Fibroblast of lung (primary cell): Measurements from ENCODE around the gene ZFPL1. TPM values are rescaled to one million over a fixed set of nuclear protein-coding genes. Genes with fewer than 3 reads are reported as not detected.

Experiments
- DNase-seq, 2 donors: peaks; one replicate each; pipeline versions ENCODE4 v3.0.0 to v3.0.0-alpha.2; 2010; ENCODE audit warnings: low read depth in 2 of 2
- H2AFZ ChIP-seq: 2 replicates; pipeline ENCODE4 v1.5.1; 2012; ENCODE audit warnings: low read length, control low read depth, inconsistent platforms
- H3K27ac ChIP-seq: 2 replicates; pipeline ENCODE4 v1.5.1; 2011; ENCODE audit warnings: low read length, control low read depth; ENCODE audit not compliant: insufficient read depth
- H3K27me3 ChIP-seq: 2 replicates; pipeline ENCODE4 v1.5.1; 2011; ENCODE audit warnings: mild to moderate bottlenecking, low read length; ENCODE audit not compliant: control insufficient read depth, insufficient read depth
- H3K36me3 ChIP-seq: 2 replicates; pipeline ENCODE4 v1.5.1; 2011; ENCODE audit warnings: low read length; ENCODE audit not compliant: control insufficient read depth, insufficient read depth
- H3K4me1 ChIP-seq: 2 replicates; pipeline ENCODE4 v1.5.1; 2011; ENCODE audit warnings: low read length; ENCODE audit not compliant: control insufficient read depth, insufficient read depth; ENCODE audit errors: extremely low read depth
- H3K4me2 ChIP-seq: 2 replicates; pipeline ENCODE4 v1.5.1; 2011; ENCODE audit warnings: low read length, control low read depth; ENCODE audit not compliant: insufficient read depth; ENCODE audit errors: extremely low read depth
- H3K4me3 ChIP-seq, 4 experiments: fragments of 200-600 bp in 1 of 4; sonication (generic) in 1 of 4; replicated peaks in 1 of 4; 2 replicates each; pipeline ENCODE4 v1.5.1; 2011 to 2016; ENCODE audit warnings: low read length in 4 of 4, low read depth in 3 of 4, mild to moderate bottlenecking in 3 of 4, control low read depth in 2 of 4, inconsistent platforms in 1 of 4, mixed read lengths in 1 of 4; ENCODE audit not compliant: insufficient read depth in 1 of 4; ENCODE audit errors: control extremely low read depth in 1 of 4
- H3K79me2 ChIP-seq: 2 replicates; pipeline ENCODE4 v1.5.1; 2012; ENCODE audit warnings: mild to moderate bottlenecking, low read length, inconsistent platforms; ENCODE audit not compliant: control insufficient read depth, insufficient read depth
- H3K9ac ChIP-seq: 2 replicates; pipeline ENCODE4 v1.5.1; 2011; ENCODE audit warnings: mild to moderate bottlenecking, low read length, control low read depth; ENCODE audit not compliant: insufficient read depth
- H3K9me3 ChIP-seq: 2 replicates; pipeline ENCODE4 v1.5.1; 2012; ENCODE audit warnings: low read depth, low read length; ENCODE audit not compliant: control insufficient read depth, insufficient read depth
- H4K20me1 ChIP-seq: 2 replicates; pipeline ENCODE4 v1.5.1; 2011; ENCODE audit warnings: low read length; ENCODE audit not compliant: control insufficient read depth, insufficient read depth; ENCODE audit errors: extremely low read depth
- CTCF ChIP-seq, 2 donors: IDR thresholded peaks in 1 of 2; conservative IDR thresholded peaks in 1 of 2; 1 replicate in 1 of 2; 2 replicates in 1 of 2; pipeline ENCODE4 v1.5.1; 2011 to 2012; ENCODE audit warnings: low read length in 2 of 2, control low read depth in 1 of 2, inconsistent platforms in 1 of 2, low read depth in 1 of 2, mild to moderate bottlenecking in 1 of 2
- EZH2 ChIP-seq: IDR thresholded peaks from 2 replicates; pipeline ENCODE4 v1.5.1; 2012; ENCODE audit warnings: low read length, control low read depth, mild to moderate bottlenecking; ENCODE audit errors: missing control alignments
- polyA plus RNA-seq, 2 donors: library from polyadenylated mRNA; depleted of rRNA in 1 of 2; stranded (reverse) in 1 of 2; unstranded in 1 of 2; fragments of >200 nt; gene quantifications; 2 replicates each; pipeline ENCODE4 v1.2.1, GENCODE V29; 2011 to 2012; ENCODE audit warnings: missing spikeins in 1 of 2
- total RNA-seq: library from RNA; depleted of rRNA; stranded (reverse); fragments of >200 nt; gene quantifications from 2 replicates; pipeline ENCODE4 v1.2.1, GENCODE V29; 2014

ZFPL1 gene
- total and polyA plus RNA-seq, 2 donors (not counting 1 experiment from before 2014, with no cell fraction given): 30.8 to 36.0 TPM

- no peak for TF ChIP-seq CTCF (conservative IDR thresholded peaks at IDR 0.05 in 1 of 2, IDR thresholded peaks at IDR 0.05 in 1 of 2; ENCODE audit: low read depth in 1 of 2, low read length in 2 of 2)
- TF ChIP-seq EZH2: no peak
- H3K36me3 ChIP-seq: no peaks in the 10 kb centered on the region
- H3K79me2 ChIP-seq: no peaks in the 10 kb centered on the region
- no peak overlapping the region for H3K4me3 ChIP-seq
- no peak overlapping the region for H3K9ac ChIP-seq
- peaks cover 6% of the 10 kb centered on the region for H3K27me3 ChIP-seq
- no peak for DNase-seq
- H3K27ac ChIP-seq: no peak overlapping the region
- no peaks in the 10 kb centered on the region for H3K9me3 ChIP-seq
- no peaks in the 10 kb centered on the region for H3K4me1 ChIP-seq
- no peak overlapping the region for H3K4me2 ChIP-seq
- no peaks in the 10 kb centered on the region for H4K20me1 ChIP-seq
- H2AFZ ChIP-seq: no peak overlapping the region
These were observed 24.5 kb upstream of the ZFPL1 start for GRCh38 chr11:65059523-65059922.

- H3K36me3 ChIP-seq: no peaks in the 10 kb centered on the region
- H3K9ac ChIP-seq: no peak overlapping the region
- no peak overlapping the region for H3K4me3 ChIP-seq
- H3K27me3 ChIP-seq: no peaks in the 10 kb centered on the region
- H3K9me3 ChIP-seq: no peaks in the 10 kb centered on the region
- TF ChIP-seq EZH2: no peak
- no peak for TF ChIP-seq CTCF (conservative IDR thresholded peaks at IDR 0.05 in 1 of 2, IDR thresholded peaks at IDR 0.05 in 1 of 2; ENCODE audit: low read depth in 1 of 2, low read length in 2 of 2)
- no peaks in the 10 kb centered on the region for H3K79me2 ChIP-seq
- no peak overlapping the region for H2AFZ ChIP-seq
- DNase-seq: peak; percentile 8 to 30
- H3K27ac ChIP-seq: no peak overlapping the region
- no peak overlapping the region for H3K4me2 ChIP-seq
- H3K4me1 ChIP-seq: no peaks in the 10 kb centered on the region
- H4K20me1 ChIP-seq: no peaks in the 10 kb centered on the region
These were observed 23.8 kb upstream of the ZFPL1 start for GRCh38 chr11:65059959-65060824.

GRCh38 chr11:65060913-65061408 is 23.1 kb upstream of the ZFPL1 start:
- H3K4me2 ChIP-seq: no peak overlapping the region
- H3K9ac ChIP-seq: no peak overlapping the region
- H3K36me3 ChIP-seq: no peaks in the 10 kb centered on the region
- peak in 1 of 2 donors; percentile 37 for TF ChIP-seq CTCF (conservative IDR thresholded peaks at IDR 0.05 in 1 of 2, IDR thresholded peaks at IDR 0.05 in 1 of 2; ENCODE audit: low read depth in 1 of 2, low read length in 2 of 2)
- TF ChIP-seq EZH2: no peak
- H4K20me1 ChIP-seq: no peaks in the 10 kb centered on the region
- no peaks in the 10 kb centered on the region for H3K9me3 ChIP-seq
- H2AFZ ChIP-seq: no peak overlapping the region
- no peak overlapping the region for H3K27ac ChIP-seq
- H3K27me3 ChIP-seq: no peaks in the 10 kb centered on the region
- H3K79me2 ChIP-seq: no peaks in the 10 kb centered on the region
- no peak overlapping the region for H3K4me3 ChIP-seq
- H3K4me1 ChIP-seq: no peaks in the 10 kb centered on the region
- DNase-seq: peak; percentile 8 to 27
